Skeletal muscle satellite cell (primary cell): ENCODE measurements around the gene CADPS2.

Experiments
- H3K27me3 ChIP-seq: 2 replicates; pipeline ENCODE4 v1.7.0; 2013; ENCODE audit warnings: low read length; ENCODE audit not compliant: control insufficient read depth, insufficient read depth
- H3K36me3 ChIP-seq: 2 replicates; pipeline ENCODE4 v1.7.0; 2013; ENCODE audit warnings: mild to moderate bottlenecking, control low read depth, low read length; ENCODE audit not compliant: insufficient read depth
- H3K4me1 ChIP-seq: 2 replicates; pipeline ENCODE4 v1.7.0; 2013; ENCODE audit warnings: low read length; ENCODE audit not compliant: control insufficient read depth, insufficient read depth
- H3K4me2 ChIP-seq: 2 replicates; pipeline ENCODE4 v1.7.0; 2013; ENCODE audit warnings: mild to moderate bottlenecking, low read length
- H3K4me3 ChIP-seq: 2 replicates; pipeline ENCODE4 v1.7.0; 2013; ENCODE audit warnings: low read length
- H3K9ac ChIP-seq: 2 replicates; pipeline ENCODE4 v1.7.0; 2013; ENCODE audit warnings: mild to moderate bottlenecking, low read depth, low read length, moderate library complexity
- H3K9me3 ChIP-seq: replicated peaks from 2 replicates; pipeline ENCODE4 v1.7.0; 2013; ENCODE audit warnings: mild to moderate bottlenecking, control low read depth, low read length

The CADPS2 gene

DNA sequence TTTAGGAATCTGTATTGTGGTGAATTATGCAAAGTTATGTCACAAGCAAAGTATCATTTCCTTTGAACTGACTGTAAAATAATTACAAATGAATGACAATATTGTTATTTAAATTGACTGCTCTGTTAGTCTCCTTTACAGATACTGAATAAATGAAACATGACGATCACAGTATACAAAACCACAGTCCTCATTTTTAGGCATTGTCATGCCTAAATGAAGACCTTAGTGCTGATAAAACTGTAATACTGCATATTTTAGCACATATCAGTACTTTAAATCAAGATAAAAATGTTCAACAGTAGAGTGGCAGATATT is 542.0 kb downstream of the CADPS2 start:
- Histone ChIP-seq H3K9me3 (no peaks in the 10 kb centered on the region), H3K4me3 (no peak overlapping the region), H3K27me3 (no peaks in the 10 kb centered on the region), H3K4me1 (no peaks in the 10 kb centered on the region), H3K4me2 (no peak overlapping the region), H3K9ac (no peak overlapping the region), H3K36me3 (no peaks in the 10 kb centered on the region)

DNA sequence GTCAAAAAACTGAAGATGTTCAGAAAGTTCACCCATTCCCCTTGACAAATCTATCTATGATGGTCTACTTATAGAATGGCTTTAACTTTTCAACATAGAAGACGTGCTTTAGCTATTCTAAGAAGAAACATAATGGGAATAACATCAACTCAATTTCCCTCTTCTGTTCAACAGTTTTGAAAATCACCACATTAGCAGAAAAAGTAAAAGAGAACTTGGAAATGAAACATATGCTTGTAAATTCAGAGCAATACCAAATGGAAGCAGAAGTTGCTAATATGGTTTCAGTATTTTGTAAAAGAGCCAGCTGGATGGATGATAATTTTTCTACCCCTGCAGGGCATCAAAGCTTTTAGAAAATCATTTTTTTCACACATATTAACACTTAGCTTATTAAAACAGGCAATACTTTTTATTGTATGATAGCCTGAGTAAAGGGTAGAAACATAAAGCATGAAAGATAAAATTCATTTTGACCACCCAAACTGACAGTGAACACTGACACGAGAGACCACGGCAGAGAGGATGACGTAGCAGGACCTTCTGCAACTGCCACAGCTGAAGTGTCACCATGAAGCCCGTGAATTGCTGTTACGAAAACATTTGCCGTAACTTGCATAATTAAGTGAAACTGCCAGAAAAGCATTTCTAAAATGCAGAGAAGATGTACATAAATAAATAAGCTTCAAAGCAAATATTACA is 542.5 kb downstream of the CADPS2 start:
- Histone ChIP-seq H3K9ac (no peak overlapping the region), H3K4me1 (no peaks in the 10 kb centered on the region), H3K27me3 (no peaks in the 10 kb centered on the region), H3K36me3 (no peaks in the 10 kb centered on the region), H3K9me3 (no peaks in the 10 kb centered on the region), H3K4me3 (no peak overlapping the region), H3K4me2 (no peak overlapping the region)

DNA sequence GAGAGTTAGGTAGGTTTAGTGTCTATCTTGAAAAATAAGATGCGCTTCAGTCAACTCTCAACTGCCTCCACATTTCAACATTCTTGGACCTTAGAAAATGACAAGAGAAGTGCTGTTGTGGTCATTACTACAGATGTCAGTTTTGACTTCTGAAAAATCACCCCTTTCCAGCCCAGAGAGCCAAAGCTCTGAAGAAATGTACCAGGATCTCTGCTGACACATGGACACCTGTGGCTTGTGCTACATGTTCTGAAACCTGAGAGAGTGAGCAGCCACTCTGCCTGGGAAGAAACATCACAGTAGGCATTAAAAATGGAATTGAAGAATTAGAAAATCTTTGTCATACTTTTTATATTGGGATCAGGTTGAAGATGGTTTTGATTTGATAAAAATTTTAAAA is 545.8 kb downstream of the CADPS2 start:
- H3K9ac ChIP-seq: no peak overlapping the region
- H3K27me3 ChIP-seq: no peaks in the 10 kb centered on the region
- no peak overlapping the region for H3K4me3 ChIP-seq
- H3K4me1 ChIP-seq: no peaks in the 10 kb centered on the region
- H3K4me2 ChIP-seq: no peak overlapping the region
- H3K9me3 ChIP-seq: no peaks in the 10 kb centered on the region
- H3K36me3 ChIP-seq: no peaks in the 10 kb centered on the region

DNA sequence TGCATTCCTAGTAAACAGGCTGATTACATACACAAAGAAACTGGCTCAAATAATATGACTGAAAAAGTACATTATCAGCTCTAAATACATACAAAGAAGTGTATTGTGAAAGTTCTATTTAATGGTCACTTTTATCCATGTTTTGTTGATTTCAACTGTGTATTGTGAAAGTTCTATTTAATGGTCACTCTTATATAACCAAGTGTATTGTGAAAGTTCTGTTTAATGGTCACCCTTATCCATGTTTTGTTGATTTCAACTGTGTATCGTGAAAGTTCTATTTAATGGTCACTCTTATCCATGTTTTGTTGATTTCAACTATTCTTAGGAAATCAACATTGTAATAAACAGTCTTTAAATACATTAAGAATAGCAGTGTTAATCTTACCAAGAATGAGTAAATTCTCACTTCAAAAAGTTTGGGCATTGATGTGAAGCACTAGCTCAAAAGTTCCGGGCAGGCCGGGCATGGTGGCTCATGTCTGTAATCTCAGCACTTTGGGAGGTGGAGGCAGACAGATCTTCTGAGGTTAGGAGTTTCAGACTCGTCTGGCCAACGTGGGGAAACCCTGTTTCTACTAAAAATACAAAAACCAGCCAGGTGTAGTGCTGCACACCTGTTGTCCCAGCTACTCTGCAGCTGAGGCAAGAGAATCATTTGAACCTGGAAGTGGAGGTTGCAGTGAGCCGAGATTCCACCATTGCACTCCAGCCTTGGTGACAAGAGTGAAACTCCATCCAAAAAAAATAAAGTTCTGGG is 546.9 kb downstream of the CADPS2 start:
- Histone ChIP-seq H3K4me1 (no peaks in the 10 kb centered on the region), H3K9ac (no peak overlapping the region), H3K9me3 (no peaks in the 10 kb centered on the region), H3K36me3 (no peaks in the 10 kb centered on the region), H3K4me3 (no peak overlapping the region), H3K4me2 (no peak overlapping the region), H3K27me3 (no peaks in the 10 kb centered on the region)

DNA sequence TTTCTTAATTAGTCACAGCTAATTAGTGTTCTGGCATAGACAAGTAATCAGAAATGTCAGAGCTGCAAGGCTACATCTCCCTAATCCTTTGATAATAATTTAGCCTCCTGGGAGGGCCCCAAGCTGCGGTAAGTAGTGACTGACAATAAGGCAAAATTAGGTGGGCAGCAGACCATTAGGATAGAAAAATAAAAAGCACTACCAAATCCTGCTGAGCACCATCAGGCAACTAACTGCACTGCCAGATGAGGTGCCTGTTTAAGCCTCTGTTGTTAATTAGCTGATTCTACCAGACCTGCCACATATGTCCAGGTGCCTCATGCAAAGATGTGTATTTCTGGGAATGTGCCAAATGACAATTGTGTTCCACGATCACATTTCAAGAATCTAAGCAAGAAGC is 549.2 kb downstream of the CADPS2 start:
- no peaks in the 10 kb centered on the region for H3K4me1 ChIP-seq
- H3K36me3 ChIP-seq: no peaks in the 10 kb centered on the region
- no peak overlapping the region for H3K9ac ChIP-seq
- H3K9me3 ChIP-seq: no peaks in the 10 kb centered on the region
- no peak overlapping the region for H3K4me2 ChIP-seq
- H3K4me3 ChIP-seq: no peak overlapping the region
- no peaks in the 10 kb centered on the region for H3K27me3 ChIP-seq

DNA sequence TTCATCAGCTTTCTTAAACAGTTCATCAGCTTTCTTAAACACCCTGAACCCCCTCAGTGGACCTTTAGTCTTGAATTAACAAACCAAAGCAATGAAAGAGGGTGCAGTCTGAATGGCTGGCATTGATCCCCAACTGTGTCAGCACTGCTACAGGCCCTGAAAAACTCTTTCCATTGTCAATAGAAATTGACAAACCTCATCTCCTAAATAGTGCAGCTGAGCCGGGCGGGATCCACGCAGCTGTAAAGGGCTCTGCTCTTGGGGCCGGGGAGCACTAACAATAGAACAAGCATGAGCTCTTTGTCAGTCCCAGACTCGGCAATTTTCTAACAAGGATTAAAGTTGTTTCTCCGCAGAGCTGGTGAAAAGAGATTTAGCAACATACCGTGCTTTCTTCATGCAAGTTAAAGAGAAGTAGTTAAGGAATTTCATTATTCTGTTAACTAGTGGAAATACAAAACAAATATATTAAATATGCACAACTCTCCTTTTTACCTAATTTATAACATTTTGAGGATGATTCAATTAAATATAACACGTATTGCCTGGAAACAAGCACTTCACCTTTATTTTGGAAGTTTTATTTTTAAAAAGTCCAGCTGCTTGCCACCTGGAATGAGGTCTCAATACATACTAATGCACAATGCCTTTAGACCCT is 557.0 kb downstream of the CADPS2 start:
- Histone ChIP-seq H3K4me1 (no peaks in the 10 kb centered on the region), H3K27me3 (no peaks in the 10 kb centered on the region), H3K36me3 (no peaks in the 10 kb centered on the region), H3K4me2 (no peak overlapping the region), H3K4me3 (no peak overlapping the region), H3K9me3 (no peaks in the 10 kb centered on the region), H3K9ac (no peak overlapping the region)

DNA sequence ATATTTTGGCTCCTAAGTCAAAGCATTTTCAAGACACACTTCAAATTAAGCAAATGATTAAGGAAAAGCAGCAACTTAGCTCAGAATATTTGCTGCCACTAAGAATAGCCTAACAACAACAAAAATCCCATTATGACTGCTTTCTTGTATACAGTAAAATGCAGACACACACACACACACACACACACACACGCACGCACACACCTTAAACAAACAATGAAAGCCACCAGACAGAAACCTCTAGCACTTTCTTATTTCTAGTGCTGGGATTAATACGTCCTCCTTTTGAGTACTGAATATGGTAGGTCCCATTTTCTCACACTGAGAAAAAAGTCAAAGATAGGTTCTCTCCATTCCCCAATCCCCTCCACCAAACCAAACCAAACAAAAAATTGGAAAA is 558.3 kb downstream of the CADPS2 start:
- Histone ChIP-seq H3K4me1 (no peaks in the 10 kb centered on the region), H3K9me3 (no peaks in the 10 kb centered on the region), H3K4me3 (no peak overlapping the region), H3K9ac (no peak overlapping the region), H3K36me3 (no peaks in the 10 kb centered on the region), H3K4me2 (no peak overlapping the region), H3K27me3 (no peaks in the 10 kb centered on the region)

DNA sequence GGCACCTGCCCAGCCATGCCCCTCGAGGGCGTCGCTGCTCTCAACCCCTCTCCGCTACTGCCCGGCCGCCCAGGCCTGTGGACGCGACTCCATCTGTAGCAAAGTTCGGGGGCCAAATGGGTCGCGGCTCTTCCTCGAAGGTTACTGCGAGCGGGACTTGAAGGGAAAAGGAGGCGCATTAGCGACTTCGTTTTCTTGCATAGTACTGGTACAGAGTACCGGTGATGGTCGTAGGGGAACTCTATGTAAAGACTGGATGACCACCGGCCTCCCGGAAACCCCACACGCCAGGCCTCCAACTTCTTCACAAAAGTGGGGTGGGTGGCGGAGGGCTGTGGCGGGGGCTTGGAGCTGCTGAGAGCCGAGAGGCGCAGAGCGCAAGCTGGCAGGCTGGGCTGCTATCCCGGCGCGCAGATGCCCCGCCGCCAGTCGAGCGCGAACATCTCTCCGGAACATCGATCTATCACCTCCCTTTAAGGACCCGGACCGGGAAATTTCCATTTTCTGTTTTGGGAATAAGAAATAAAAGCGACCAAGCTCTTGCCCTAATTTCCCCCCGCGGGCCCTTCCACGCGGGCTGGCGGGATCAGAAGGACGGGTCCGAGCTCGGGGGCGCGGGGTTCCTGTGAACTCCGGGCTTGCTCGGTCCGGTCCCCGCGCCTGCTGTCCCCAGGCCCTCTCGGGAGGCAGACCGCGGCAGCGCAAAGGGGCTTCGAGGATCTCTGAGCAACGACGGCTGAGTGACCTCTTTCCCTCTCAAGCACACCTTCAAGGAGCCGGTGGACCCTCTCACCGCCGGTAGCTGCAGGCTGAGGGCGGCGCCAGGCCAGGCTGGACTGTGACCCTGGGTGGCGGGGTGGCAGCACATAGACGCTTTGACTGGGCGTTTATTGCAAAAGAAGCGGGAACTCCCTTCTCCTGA is 569.5 kb downstream of the CADPS2 start:
- Histone ChIP-seq H3K4me2 (peak overlapping the region; percentile 78), H3K4me1 (peaks cover 9% of the 10 kb centered on the region), H3K4me3 (peak overlapping the region; percentile 58), H3K9me3 (no peaks in the 10 kb centered on the region), H3K9ac (no peak overlapping the region), H3K27me3 (peaks cover 68% of the 10 kb centered on the region), H3K36me3 (no peaks in the 10 kb centered on the region)

DNA sequence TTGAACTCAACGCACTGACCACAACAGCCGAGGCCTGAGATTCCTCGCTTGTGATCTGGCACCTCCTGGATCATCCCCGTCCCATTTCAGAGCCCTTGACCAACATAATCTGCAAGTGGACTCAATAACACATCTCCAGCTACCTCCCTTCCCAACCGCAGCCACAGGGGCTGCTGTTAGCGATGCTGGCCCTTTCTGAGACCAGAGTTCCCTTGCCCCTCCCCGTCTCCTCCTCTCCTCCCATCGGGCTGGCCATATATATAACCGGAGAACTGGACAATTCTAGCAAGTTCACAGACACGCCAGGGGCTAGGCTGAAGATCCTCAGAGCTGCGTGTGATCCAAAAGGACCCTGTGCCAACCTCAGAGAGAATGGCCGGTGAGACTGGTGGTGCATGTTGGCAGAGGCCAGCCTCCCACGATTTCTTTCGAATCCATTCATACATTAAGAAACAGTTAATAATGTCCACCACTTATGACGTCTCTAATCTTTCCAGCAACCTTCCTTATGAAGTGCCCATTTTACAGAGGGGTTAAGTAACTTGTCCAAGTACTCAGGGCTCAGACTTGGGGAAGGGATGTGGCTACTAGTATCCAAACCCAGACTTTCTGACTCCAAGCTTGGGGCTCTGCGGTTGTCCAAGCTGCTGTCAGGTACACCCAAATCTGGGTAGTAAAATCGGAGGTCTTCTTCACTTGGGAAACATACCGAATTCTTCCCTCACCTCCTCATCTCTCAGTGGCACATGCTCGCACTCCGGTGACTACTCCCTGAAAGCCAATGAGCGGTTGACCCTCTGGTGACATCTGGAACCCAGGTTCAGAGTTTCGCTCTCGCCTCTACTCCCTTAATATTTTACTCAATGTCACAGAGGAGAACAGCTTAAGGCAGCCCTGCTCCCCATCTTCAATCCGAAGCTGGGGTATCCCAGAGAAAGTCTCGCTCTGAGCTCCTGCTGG is 570.5 kb downstream of the CADPS2 start:
- Histone ChIP-seq H3K9me3 (no peaks in the 10 kb centered on the region), H3K4me2 (peak overlapping the region; percentile 78), H3K4me3 (peak overlapping the region; percentile 58), H3K4me1 (peaks cover 9% of the 10 kb centered on the region), H3K9ac (no peak overlapping the region), H3K27me3 (peaks cover 77% of the 10 kb centered on the region), H3K36me3 (no peaks in the 10 kb centered on the region)

DNA sequence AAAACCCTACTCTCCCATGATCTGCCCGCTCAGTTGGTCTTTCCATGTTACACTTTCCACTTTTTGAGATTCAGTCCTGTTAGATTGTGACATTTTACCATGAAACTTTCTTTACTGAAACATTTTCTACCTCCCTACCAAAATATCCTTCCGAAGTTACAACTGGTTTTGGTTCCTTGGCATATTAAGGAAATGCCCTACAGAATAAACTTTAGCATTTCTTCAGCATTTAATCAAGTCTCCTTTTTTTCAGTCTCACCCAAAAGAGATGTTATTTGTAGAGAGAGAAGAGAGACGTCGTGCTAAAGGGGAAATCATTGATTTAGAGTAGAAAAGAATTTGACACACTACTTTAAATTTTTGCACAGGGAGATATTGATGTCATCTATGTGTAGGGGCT is 572.0 kb downstream of the CADPS2 start:
- Histone ChIP-seq H3K4me1 (peaks cover 15% of the 10 kb centered on the region), H3K27me3 (peaks cover 92% of the 10 kb centered on the region), H3K36me3 (no peaks in the 10 kb centered on the region), H3K9ac (no peak overlapping the region), H3K4me3 (no peak overlapping the region), H3K4me2 (no peak overlapping the region), H3K9me3 (no peaks in the 10 kb centered on the region)
